GM18520 (cell line): Measurements from ENCODE around the gene ATG2B.

ENCODE experiments used
- ATAC-seq: cut with Tn5 transposase; IDR thresholded peaks from one replicate; pipeline ENCODE4 v1.9.1; 2021; ENCODE audit not compliant: unreplicated experiment

ATG2B gene, protein sequence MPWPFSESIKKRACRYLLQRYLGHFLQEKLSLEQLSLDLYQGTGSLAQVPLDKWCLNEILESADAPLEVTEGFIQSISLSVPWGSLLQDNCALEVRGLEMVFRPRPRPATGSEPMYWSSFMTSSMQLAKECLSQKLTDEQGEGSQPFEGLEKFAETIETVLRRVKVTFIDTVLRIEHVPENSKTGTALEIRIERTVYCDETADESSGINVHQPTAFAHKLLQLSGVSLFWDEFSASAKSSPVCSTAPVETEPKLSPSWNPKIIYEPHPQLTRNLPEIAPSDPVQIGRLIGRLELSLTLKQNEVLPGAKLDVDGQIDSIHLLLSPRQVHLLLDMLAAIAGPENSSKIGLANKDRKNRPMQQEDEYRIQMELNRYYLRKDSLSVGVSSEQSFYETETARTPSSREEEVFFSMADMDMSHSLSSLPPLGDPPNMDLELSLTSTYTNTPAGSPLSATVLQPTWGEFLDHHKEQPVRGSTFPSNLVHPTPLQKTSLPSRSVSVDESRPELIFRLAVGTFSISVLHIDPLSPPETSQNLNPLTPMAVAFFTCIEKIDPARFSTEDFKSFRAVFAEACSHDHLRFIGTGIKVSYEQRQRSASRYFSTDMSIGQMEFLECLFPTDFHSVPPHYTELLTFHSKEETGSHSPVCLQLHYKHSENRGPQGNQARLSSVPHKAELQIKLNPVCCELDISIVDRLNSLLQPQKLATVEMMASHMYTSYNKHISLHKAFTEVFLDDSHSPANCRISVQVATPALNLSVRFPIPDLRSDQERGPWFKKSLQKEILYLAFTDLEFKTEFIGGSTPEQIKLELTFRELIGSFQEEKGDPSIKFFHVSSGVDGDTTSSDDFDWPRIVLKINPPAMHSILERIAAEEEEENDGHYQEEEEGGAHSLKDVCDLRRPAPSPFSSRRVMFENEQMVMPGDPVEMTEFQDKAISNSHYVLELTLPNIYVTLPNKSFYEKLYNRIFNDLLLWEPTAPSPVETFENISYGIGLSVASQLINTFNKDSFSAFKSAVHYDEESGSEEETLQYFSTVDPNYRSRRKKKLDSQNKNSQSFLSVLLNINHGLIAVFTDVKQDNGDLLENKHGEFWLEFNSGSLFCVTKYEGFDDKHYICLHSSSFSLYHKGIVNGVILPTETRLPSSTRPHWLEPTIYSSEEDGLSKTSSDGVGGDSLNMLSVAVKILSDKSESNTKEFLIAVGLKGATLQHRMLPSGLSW (N-terminal part only)

DNA sequence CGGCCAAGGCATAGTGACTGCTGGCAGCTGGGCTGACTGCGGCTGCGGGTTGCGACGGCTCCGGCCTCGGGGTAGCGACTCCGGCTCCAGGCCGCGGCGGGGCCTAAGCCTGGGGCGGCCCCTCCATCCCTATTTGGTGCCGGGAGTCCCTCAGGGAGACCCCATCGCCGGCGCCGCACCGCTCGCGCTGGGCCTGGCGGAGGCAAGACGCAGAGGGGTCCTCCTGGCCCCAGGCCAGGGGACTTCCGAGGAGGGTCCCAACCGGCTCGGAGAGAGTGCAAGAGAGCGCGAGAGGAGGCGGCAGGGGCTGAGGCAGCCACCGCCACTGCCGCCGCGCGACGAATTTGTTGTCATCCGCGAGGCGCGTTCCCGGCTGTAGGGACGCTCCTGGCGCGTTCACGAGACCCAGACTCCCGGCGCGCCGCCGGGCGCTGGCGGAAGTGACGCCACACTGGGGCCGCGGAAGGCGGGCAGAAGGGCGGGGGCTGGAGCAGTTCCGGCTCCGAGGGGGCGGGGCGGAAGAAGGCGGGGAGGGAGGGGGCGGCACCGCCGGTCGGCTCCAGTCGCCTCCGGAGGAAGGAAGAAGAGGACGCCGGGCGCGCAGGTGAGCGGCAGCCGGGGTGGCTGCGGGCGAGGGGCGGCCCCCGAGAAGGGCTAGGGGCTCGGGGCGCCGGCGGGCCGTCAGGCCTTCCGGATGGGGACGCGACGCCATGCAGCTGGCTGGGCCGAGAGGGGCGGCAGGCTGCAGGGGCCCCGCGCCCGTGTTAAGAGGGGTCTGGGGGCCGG, at the start of gene ATG2B, which contains the start of gene GSKIP:
Gene ATG2B, minus strand, starts transcription at position 377 of the 786 bp plus-strand sequence. Its CDS starts 365 bp downstream, at position 12.
Gene GSKIP, plus strand, starts transcription at position 562 of the 786 bp plus-strand sequence. CDS start 18,722 bp downstream, outside the sequence.
- ATAC-seq: peak; percentile 68

DNA sequence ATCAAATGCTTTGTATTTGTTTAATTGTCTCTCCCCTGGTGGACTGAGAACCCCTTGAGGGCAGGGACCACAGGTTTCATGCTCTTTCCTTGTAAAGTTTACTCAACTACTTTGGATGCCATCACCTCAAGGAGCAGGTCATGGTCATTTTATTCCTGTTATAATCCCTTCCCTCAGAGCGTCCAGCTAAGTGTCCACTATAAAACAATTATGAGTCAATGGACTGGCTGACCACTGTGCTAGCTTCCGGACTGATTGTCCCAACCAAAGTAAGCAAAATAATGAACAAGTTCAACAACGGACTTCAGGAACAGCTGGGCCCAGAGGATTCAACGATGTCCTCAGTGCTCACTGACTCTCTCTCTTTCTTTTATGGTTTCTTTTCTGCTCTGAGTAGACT, 47.0 kb upstream of the ATG2B start:
- no peak for ATAC-seq

DNA sequence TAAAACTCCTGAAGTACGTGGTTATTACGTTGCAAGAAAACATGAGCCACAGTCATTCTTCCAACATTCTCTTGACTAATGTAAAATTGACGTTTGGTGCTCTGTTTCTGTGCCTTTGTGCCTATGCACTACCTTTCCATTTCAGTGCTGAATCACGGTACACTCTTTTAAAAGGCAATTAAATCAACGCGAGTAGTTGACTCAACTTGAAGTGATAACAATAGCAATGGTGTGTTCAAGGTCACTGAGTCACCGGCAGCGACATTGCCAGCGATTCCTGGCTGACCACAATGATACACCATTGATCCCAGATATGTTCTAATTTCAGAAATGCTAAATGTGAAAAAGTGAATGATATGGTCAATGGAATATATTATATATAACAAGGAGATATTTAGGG, 46.6 kb upstream of the ATG2B start:
- no peak for ATAC-seq

DNA sequence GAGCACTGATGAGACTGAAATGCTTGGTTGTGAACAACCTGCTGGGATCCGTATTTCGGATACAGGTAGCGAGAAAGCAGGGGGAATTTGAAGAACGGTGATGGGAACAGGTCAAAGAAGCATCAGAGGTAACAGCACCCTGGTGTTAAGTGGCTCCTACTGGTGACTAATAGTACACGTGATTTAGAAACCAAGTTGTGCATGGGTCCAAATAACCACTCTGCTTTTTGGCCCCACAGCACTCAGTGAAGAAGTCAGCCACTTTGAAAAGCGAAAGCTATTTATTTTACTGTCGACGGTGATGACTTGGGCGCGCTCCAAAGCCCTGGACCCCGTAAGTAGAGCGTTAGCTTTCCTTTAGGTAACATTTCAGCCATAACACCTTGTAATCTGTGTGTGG, 45.5 kb upstream of the ATG2B start:
- no peak for ATAC-seq

DNA sequence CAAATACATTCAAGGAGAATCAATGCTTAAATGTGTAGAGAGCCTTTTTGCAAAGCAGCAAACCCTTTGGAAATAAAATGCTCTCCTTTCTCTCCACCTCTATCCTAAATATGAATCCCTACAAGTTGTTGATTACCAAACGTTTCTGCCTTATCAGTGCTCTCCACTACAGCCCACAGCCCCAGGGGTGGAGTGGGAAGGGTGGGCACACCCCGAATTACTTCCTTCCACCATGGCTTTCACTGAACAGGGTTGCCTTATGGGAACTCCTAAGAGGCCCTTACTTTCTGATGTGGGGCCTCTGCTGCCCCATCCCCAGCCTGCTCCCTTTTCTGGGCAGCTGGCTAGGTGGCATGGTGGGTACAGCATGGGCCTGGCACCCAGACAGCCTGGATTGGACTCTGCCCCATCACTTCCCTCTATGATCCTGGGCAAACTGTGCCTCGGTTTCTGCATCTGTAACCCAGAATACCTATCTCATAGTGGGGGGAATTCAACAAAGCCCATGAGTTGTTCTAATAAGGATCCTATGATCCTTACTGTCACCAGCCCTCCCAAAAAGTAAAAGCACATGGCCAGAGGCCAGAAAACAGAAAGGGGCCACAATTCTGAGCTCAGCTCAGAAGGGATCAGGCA, 44.9 kb upstream of the ATG2B start:
- ATAC-seq: no peak

DNA sequence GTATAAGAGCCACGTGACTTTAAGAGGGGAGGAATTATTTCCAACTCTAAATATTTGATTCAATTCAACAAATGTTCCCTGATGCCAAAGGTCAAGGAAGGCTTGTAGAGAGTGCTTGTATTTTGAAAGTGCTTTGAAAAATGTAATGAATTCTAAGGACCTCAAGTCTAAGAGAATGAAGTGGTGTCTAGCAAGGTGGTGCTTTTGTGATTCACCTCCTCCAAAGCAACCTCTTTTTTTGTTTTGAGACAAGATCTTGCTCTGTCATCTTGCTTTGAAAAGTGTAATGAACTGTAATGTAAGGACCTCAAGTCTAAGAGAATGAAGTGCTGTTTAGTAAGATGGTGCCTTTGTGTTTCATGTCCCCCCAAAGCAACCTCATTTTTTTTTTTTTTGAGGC, 42.5 kb upstream of the ATG2B start:
- ATAC-seq: no peak

DNA sequence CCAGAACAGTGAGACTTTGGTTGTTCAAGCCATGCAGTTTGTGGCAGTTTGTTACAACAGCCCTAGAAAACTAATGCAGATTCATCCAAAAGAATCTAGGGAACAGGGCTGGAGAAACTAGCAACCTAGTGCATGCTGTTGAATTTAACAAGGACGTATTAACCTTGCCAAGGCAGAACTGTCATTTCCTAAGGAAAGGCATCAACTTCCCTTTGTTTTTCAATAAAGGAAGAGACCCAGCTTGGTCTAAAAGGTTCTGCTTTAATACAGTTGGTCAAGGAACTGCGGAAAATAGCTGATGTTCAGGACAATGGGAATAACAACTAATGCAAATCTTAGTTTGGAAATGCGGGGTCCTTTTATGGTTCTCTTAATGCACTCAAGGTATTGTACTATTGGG, 40.3 kb upstream of the ATG2B start:
- no peak for ATAC-seq

DNA sequence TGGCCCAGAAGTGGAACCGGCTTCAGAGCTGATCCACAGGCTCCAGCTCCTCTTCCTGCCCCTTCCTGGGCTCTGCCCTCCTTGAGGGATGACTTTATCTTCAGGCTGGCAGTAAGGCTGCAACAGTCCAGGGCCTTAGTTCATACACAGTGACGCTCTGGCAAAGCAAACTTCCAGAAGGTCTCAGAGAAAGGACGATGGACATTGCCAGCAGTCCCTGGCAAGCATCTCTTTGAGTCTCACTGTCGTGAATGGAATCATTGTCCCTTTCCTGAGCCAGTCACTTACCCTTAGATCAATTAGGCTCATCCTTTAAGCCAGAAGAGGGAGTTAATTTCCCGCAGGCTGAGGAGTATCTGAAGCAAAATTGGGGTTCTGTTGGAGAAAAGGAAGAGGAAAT, 37.4 kb upstream of the ATG2B start:
- ATAC-seq: no peak

DNA sequence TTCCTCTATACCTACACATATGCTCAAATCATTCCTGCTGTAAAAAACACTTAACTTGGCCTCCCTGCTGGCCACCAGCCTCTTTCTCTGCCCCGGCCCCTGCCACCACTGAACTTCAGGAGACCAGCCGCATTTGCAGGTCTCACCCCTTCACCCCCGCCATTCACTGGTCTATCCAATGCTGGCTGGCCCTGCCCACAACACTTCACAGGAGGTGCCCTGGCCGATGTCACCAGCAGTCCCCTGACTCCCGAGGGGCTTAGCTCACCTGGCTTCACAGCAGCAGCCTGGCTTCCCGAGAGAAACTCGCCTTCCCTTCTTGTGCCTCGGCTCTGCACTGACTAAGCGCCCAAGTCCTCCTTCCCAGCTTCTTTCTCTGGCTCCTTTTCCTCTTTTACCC, 36.3 kb upstream of the ATG2B start:
- ATAC-seq: no peak

DNA sequence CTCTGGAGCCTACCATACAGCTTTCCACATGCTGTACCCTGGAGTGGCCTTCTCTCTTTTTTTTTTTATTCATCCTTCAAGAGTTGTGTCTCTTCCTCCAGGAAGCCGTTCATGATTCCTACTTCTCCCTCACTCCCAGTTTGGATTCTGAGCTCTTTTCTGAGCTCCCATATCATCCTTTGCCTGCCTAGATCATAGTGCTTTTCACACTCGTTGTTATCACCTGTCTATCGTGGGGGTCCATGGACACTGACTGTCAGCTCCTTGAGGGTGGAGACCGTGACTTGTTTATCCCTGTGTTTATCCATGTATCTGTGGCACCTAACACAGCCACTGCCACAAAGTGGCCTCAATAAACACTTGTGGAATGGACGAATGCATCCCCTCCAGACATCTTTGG, 35.8 kb upstream of the ATG2B start:
- no peak for ATAC-seq

DNA sequence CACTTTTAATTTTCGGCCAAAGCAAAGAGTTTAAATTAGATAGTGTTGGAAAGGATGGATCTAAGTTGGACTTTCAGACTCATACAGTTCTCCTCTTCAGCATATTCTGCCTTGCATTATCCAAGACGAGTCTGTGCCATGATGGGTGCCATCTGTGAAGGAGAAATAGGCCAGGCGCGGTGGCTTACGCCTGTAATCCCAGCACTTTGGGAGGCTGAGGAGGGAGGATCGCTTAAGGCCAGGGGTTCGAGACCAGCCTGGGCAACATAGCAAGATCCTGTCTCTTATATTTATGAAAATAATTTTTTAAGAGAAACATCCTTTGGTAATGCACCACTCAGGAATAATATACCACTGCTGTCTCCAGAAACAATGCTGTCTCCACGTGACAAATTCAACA, 35.3 kb upstream of the ATG2B start:
- no peak for ATAC-seq

DNA sequence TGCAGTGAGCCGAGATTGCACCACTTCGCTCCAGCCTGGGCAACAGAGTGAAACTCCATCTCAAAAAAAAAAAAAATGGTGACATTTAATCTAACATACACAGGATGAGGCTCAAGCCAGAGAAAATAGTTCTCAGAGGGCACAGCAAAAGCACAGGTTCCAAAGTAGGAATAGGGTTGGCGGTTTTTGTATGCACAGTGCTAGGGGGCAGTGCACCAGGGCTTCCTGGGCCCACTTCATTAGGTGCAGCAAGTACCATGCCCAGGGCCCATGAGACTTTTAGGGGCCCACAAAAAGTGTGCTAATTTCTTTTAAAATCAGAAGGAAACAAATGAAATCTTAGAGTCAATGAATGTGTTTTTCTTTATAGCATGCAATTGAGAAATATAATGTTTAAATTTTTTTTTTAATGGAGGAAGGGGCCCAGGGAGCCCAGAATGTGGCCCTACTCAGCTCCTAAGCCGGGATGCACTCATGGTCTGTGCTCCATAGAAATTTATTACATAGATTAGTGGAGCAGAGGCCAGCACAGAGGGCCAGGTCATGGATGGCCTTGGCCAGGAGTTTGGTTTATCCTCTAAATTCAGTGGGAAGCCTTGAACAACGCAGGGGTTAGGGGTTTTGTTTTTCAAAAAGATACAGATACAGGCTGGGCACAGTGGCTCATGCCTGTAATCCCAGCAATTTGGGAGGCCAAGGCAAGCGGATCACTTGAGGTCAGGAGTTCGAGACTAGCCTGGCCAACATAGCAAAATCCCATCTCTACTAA, 31.1 kb upstream of the ATG2B start:
- no peak for ATAC-seq

DNA sequence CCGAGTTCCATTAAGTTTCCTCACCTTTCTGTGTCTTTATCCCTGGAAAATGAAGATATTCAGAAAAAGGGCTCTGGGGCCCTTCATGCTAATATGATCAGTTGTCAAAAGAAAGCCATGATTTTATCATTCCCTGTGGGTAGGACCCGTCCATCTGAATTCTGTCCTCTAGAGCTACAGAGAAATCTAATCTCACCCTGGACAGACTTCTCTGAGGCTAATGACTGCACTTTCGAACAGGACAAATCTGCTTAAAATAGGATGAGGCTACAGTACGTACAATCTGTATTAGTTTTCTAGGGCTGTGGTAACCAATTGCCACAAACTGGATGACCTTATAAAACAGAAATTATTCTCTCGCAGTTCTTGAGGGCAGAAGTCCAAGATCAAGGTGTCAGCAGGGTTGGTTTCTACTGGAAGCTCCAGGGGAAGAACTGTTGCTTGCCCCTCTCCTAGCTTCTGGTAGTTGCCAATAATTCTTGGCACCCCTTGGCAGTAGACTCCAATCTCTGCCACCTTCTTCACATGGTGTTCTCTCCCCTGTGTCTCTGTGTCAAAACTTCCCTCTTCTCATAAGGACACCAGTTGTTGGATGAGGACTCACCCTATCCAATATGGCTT, 30.0 kb upstream of the ATG2B start:
- no peak for ATAC-seq

DNA sequence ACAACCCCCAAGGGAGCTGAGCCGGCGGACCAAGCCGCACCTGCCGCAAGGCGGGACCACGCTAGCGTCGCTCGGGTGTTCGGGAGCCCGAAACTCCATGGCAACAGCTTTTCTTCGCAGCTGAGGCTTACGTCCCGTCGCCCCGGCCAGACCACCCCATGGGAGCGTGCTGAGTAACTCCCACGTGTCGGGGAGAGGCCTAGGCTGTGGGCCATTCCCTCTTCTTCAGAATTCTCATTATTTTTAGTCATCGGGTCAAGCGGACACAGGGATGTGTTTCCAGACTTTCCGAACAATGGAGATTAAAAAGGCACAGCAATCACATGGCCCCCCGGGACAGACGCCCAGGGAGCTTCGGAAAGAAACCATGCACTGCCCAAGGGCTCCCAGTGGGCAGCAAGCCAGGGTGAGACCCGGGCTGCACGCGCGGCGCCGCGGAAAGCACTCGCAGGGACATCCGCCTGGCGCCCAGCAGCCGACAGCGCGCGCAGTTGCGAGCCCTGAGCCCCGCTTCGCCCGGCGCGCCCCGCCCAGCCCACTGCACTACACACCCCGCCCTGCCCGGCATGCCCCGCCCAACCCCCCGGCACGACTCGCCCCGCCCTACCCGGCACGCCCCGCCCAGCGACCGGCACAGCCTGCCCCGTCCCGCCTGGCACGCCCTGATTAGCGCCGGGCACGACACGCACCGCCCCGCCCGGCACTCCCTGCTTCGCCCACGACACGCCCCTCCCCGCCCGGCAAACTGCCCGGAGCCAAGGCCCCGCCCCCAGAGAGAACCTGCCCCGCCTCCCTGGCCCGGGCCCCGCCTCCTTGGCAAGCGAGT, 28.4 kb upstream of the ATG2B start:
- peak; percentile 74 for ATAC-seq

DNA sequence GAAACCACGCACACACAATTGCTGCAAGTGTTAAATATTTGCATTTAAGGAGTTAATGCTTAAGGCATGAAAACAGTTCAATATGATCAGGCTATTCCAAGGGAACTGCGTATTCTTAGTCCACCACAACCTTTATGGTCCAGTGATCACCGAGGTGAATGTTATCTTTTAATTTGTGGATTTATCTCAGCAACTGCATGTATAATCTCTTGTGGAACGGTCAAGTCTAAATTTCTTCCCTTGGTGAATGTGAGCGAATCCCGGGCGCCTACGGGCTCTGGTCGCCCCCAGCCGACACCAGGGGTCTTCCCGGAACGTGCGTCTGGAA, 27.8 kb upstream of the ATG2B start:
- ATAC-seq: no peak

DNA sequence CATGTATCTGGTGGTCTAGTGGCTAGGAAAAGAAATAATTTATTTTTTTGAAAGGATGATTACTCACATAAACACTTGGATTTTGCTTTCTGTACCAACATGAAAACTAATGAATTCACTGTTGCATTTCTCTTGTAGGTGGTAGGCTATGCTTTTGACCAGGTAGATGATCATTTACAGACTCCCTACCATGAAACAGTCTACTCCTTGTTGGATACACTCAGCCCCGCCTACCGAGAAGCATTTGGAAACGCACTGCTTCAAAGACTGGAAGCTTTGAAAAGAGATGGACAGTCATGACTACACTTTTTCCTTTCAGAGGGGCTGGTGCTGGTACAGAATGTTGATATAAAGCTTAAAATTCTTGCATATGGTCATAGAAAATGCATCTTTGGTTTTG, 22.2 kb upstream of the ATG2B start:
- no peak for ATAC-seq

DNA sequence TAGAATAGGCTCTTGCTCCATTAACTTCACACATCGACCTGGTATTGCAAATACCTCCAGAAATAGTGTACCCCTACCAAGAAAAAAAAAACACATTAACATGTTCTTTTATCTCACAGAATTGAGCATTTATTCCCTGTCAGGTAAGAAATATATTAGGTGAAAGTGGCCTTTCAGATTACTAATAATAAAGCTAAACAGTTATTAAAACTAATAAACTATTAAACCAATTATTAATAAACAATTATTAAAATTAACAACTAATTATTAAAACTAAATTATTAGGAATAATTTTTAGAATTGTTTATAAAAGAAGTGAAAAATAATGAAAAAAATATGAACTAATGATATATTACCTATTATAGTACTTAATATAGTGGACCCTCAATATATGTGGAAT, 21.6 kb upstream of the ATG2B start:
- no peak for ATAC-seq

DNA sequence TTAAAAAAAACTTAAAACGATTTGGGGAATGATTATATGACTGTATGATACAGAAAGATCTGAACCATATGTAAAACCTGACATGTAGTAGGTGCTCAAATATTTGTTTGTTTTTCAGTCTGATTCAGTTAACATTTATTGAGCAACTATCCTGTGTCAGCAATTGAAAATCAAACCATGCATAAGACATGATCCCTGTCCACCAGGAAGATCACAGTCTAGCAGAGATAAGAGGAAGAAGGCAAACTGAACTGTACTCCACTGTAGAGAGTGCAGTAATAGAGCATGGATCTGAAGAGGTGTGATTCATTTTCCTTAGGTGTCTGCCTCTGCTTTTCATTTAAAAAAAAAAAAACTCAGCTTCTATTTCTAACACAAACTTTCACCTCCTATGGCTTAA, 20.9 kb upstream of the ATG2B start:
- ATAC-seq: no peak
